Measurements from ENCODE around the gene HSD17B3. TPM values are rescaled to one million over a fixed set of nuclear protein-coding genes. Genes with fewer than 3 reads are reported as not detected.

HSD17B3 gene
- total RNA-seq, 1 donor from 2014 or later: not detected

GRCh38 chr9:96343515-96344360 is 41.8 kb upstream of the HSD17B3 start:
- no peak for DNase-seq (ENCODE audit: low spot score)
- TF ChIP-seq CTCF (IDR thresholded peaks at IDR 0.05): no peak
- peaks cover 4% of the 10 kb centered on the region for H3K9me3 Mint-ChIP-seq (ENCODE audit: low read depth)
- H3K4me1 Mint-ChIP-seq (ENCODE audit: low read depth): peaks cover 16% of the 10 kb centered on the region
- H3K36me3 Mint-ChIP-seq (ENCODE audit: low read depth): peaks cover 10% of the 10 kb centered on the region
- no peaks in the 10 kb centered on the region for H3K27me3 Mint-ChIP-seq (ENCODE audit: low read depth)
- H3K4me3 Mint-ChIP-seq (ENCODE audit: unreplicated experiment): no peak overlapping the region
- H3K27ac Mint-ChIP-seq (ENCODE audit: unreplicated experiment): peak overlapping the region; percentile 36

- H3K27ac Mint-ChIP-seq (ENCODE audit: unreplicated experiment): no peak overlapping the region
- no peak for TF ChIP-seq CTCF (IDR thresholded peaks at IDR 0.05)
- H3K4me1 Mint-ChIP-seq (ENCODE audit: low read depth): peaks cover 16% of the 10 kb centered on the region
- DNase-seq (ENCODE audit: low spot score): no peak
- H3K4me3 Mint-ChIP-seq (ENCODE audit: unreplicated experiment): no peak overlapping the region
- H3K36me3 Mint-ChIP-seq (ENCODE audit: low read depth): peaks cover 4% of the 10 kb centered on the region
- no peaks in the 10 kb centered on the region for H3K9me3 Mint-ChIP-seq (ENCODE audit: low read depth)
- no peaks in the 10 kb centered on the region for H3K27me3 Mint-ChIP-seq (ENCODE audit: low read depth)
Measured at GRCh38 chr9:96342571-96343245, 40.7 kb upstream of the HSD17B3 start.

GRCh38 chr9:96340707-96341106 is 38.7 kb upstream of the HSD17B3 start:
- no peak for DNase-seq (ENCODE audit: low spot score)
- no peak for TF ChIP-seq CTCF (IDR thresholded peaks at IDR 0.05)
- Mint-ChIP-seq H3K27ac (ENCODE audit: unreplicated experiment) (no peak overlapping the region), H3K4me1 (ENCODE audit: low read depth) (peaks cover 16% of the 10 kb centered on the region), H3K4me3 (ENCODE audit: unreplicated experiment) (no peak overlapping the region), H3K9me3 (ENCODE audit: low read depth) (no peaks in the 10 kb centered on the region), H3K36me3 (ENCODE audit: low read depth) (peaks cover 2% of the 10 kb centered on the region), H3K27me3 (ENCODE audit: low read depth) (no peaks in the 10 kb centered on the region)

GRCh38 chr9:96338299-96338698 is 36.3 kb upstream of the HSD17B3 start:
- no peaks in the 10 kb centered on the region for H3K27me3 Mint-ChIP-seq (ENCODE audit: low read depth)
- H3K27ac Mint-ChIP-seq (ENCODE audit: unreplicated experiment): no peak overlapping the region
- peaks cover 6% of the 10 kb centered on the region for H3K36me3 Mint-ChIP-seq (ENCODE audit: low read depth)

More at GRCh38 chr9:96338299-96338698, 36.3 kb upstream of the HSD17B3 start:
- Mint-ChIP-seq H3K9me3 (ENCODE audit: low read depth) (no peaks in the 10 kb centered on the region), H3K4me3 (ENCODE audit: unreplicated experiment) (no peak overlapping the region), H3K4me1 (ENCODE audit: low read depth) (peaks cover 9% of the 10 kb centered on the region)
- no peak for DNase-seq (ENCODE audit: low spot score)
- no peak for TF ChIP-seq CTCF (IDR thresholded peaks at IDR 0.05)

All from chondrocyte (in vitro differentiated cells).